BJ (cell line): Measurements from ENCODE around the gene STK40. TPM values are rescaled to one million over a fixed set of nuclear protein-coding genes. Genes with fewer than 3 reads are reported as not detected.

Experiments
- CTCF ChIA-PET: fragments of 350-600 bp; formaldehyde crosslinking; extraction: SDS; loops from one replicate; lab custom pipeline; 2021; ENCODE audit warnings: antibody characterized with exemption, inconsistent platforms; lab: Yijun Ruan, JAX
- POLR2A ChIA-PET: fragments of 300-600 bp; sonication (Branson Sonifier 250); formaldehyde crosslinking; extraction: SDS; loops from one replicate; lab custom pipeline; 2021; ENCODE audit warnings: antibody characterized with exemption; lab: Charles Lee
- DNase-seq: peaks from one replicate; pipeline ENCODE4 v3.0.0-alpha.2; 2011; ENCODE audit warnings: low read depth
- H3K27me3 ChIP-seq: 2 replicates; pipeline ENCODE4 v1.6.0; 2011; ENCODE audit warnings: low read length; ENCODE audit not compliant: control insufficient read depth, insufficient read depth
- H3K36me3 ChIP-seq: 2 replicates; pipeline ENCODE4 v1.5.1; 2011; ENCODE audit warnings: low read length; ENCODE audit not compliant: control insufficient read depth, insufficient read depth
- H3K4me3 ChIP-seq: 2 replicates; pipeline ENCODE4 v1.5.1; 2011; ENCODE audit warnings: low read depth, mild to moderate bottlenecking, control low read depth, low read length
- polyA plus RNA-seq: library from polyadenylated mRNA; depleted of rRNA; stranded (reverse); fragments of >200 nt; gene quantifications from 2 replicates; pipeline ENCODE4 v1.2.3, GENCODE V29; 2011
- TF ChIP-seq, protein P1 (sequence below): IDR thresholded peaks from 2 replicates; pipeline ENCODE4 v1.5.1; 2011; ENCODE audit warnings: low read depth, mild to moderate bottlenecking, control low read depth, inconsistent platforms, low read length, moderate library complexity; ENCODE audit not compliant: insufficient read depth

STK40 gene
- polyA plus RNA-seq, 1 experiment = 29.5 TPM

GRCh38 chr1:36324353-36324703, 61.4 kb downstream of the STK40 start:
- no peak overlapping the region; the same call in 1 of the 2 replicates for H3K4me3 ChIP-seq
- ChIA-PET POLR2A (interaction anchor here (0.9 kb wide), 1 partner anchor 191 kb away, joined by 4 read pairs; no protein-coding TSS in a partner anchor), CTCF (interaction anchor here (0.8 to 5.5 kb wide), 4 partner anchors 18 to 189 kb away, joined by 3 to 25 read pairs (median 4); no protein-coding TSS in a partner anchor)
- no peaks in the 10 kb centered on the region for H3K27me3 ChIP-seq
- TF ChIP-seq, protein P1, sequence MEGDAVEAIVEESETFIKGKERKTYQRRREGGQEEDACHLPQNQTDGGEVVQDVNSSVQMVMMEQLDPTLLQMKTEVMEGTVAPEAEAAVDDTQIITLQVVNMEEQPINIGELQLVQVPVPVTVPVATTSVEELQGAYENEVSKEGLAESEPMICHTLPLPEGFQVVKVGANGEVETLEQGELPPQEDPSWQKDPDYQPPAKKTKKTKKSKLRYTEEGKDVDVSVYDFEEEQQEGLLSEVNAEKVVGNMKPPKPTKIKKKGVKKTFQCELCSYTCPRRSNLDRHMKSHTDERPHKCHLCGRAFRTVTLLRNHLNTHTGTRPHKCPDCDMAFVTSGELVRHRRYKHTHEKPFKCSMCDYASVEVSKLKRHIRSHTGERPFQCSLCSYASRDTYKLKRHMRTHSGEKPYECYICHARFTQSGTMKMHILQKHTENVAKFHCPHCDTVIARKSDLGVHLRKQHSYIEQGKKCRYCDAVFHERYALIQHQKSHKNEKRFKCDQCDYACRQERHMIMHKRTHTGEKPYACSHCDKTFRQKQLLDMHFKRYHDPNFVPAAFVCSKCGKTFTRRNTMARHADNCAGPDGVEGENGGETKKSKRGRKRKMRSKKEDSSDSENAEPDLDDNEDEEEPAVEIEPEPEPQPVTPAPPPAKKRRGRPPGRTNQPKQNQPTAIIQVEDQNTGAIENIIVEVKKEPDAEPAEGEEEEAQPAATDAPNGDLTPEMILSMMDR = no peak
- H3K36me3 ChIP-seq = peaks cover 15% of the 10 kb centered on the region
- DNase-seq = no peak

- H3K4me3 ChIP-seq = peak within 1 kb of the TSS; percentile 81
- POLR2A ChIA-PET = interaction anchor here (0.9 kb wide), 1 partner anchor 190 kb away, joined by 4 read pairs; no protein-coding TSS in a partner anchor
Observed at GRCh38 chr1:36323636-36324352, 61.9 kb downstream of the STK40 start, which contains the start of gene EVA1B. Gene EVA1B (minus strand): TSS chr1:36323645. CDS start chr1:36323037, 608 bp downstream.

GRCh38 chr1:36322786-36323635, 62.7 kb downstream of the STK40 start:
- Histone ChIP-seq H3K4me3 (peak overlapping the region; percentile 81), H3K27me3 (no peaks in the 10 kb centered on the region), H3K36me3 (peaks cover 13% of the 10 kb centered on the region)
- CTCF ChIA-PET = interaction anchor here (0.6 to 5.5 kb wide), 6 partner anchors 16 to 221 kb away, joined by 3 to 25 read pairs (median 5); partner anchors contain the start of gene TRAPPC3
- DNase-seq = no peak
- TF ChIP-seq, protein P1 = no peak
- POLR2A ChIA-PET = no interaction called here

More at GRCh38 chr1:36323636-36324352, 61.9 kb downstream of the STK40 start, which contains the start of gene EVA1B:
- Histone ChIP-seq H3K27me3 (no peaks in the 10 kb centered on the region), H3K36me3 (peaks cover 15% of the 10 kb centered on the region)
- CTCF ChIA-PET = interaction anchor here (1.0 to 5.5 kb wide), 5 partner anchors 19 to 189 kb away, joined by 3 to 25 read pairs (median 4); partner anchors contain the start of gene TRAPPC3
- TF ChIP-seq, protein P1 = no peak
- DNase-seq = peak; percentile 52

DNA sequence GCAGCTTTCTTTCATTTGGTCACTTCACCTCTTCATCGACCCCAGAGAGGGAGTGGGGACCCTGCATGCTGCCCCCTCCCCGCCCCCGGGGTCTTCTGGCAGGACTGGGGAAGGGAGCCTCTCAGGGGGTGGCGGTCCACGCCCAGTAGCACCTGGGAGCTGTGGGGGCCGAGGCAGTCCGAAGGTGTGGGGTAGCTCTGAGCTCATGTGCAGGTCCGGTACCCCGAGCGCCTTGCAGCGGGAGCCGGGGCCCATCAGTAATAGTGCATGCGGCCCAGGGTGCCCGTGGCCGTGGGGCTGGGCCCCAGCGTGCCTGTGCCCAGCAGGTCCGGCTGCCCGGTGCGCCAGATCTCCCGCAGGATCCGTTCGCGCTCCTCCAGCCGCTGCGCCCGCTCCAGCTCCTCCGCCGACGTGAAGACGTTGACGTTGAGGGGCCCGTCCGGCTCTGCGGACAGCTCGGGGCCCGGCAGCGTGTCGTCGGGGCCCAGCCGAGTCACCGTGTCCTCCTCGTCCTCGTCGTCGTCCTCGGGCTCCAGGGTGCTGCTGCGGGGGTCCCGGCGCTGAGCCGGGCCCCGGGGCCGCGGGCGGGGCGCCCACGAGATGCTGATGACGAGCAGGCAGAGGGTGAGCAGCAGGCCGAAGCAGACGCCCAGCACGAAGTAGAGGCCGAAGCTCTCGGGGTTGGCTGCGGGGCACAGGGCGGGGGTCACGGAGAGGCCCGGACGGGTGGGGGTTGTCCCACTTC, 63.5 kb downstream of the STK40 start:
- H3K36me3 ChIP-seq = peaks cover 13% of the 10 kb centered on the region
- peak overlapping the region; percentile 81 for H3K4me3 ChIP-seq
- TF ChIP-seq, protein P1 = no peak
- ChIA-PET POLR2A (interaction anchor here (0.5 kb wide), 1 partner anchor 50 kb away, joined by 3 read pairs; no protein-coding TSS in a partner anchor), CTCF (interaction anchor here (0.6 to 5.5 kb wide), 5 partner anchors 15 to 221 kb away, joined by 3 to 25 read pairs (median 7); partner anchors contain the start of genes LSM10 and TRAPPC3)
- H3K27me3 ChIP-seq = no peaks in the 10 kb centered on the region
- DNase-seq = no peak
